Osteocyte (in vitro differentiated cells): ENCODE data around the gene ANKFN1. TPM values are rescaled to one million over a fixed set of nuclear protein-coding genes. Genes with fewer than 3 reads are reported as not detected.

ENCODE experiments used
- DNase-seq: peaks from one replicate; pipeline ENCODE4 v3.0.0; 2021; ENCODE audit warnings: mixed read lengths; ENCODE audit not compliant: unreplicated experiment; ENCODE audit errors: extremely low spot score
- H3K27ac Mint-ChIP-seq: one replicate; pipeline ENCODE4 v1.8.0; 2021; ENCODE audit warnings: mild to moderate bottlenecking, mixed read lengths; ENCODE audit not compliant: unreplicated experiment
- H3K27me3 Mint-ChIP-seq: one replicate; pipeline ENCODE4 v1.8.0; 2021; ENCODE audit warnings: mixed read lengths; ENCODE audit not compliant: unreplicated experiment
- H3K36me3 Mint-ChIP-seq: one replicate; pipeline ENCODE4 v1.8.0; 2021; ENCODE audit warnings: mixed read lengths; ENCODE audit not compliant: unreplicated experiment
- H3K4me1 Mint-ChIP-seq: one replicate; pipeline ENCODE4 v1.8.0; 2021; ENCODE audit warnings: mixed read lengths; ENCODE audit not compliant: unreplicated experiment
- H3K4me3 Mint-ChIP-seq: one replicate; pipeline ENCODE4 v1.8.0; 2021; ENCODE audit warnings: mild to moderate bottlenecking, moderate library complexity, mixed read lengths; ENCODE audit not compliant: unreplicated experiment
- H3K9me3 Mint-ChIP-seq: one replicate; pipeline ENCODE4 v1.8.0; 2021; ENCODE audit warnings: mixed read lengths; ENCODE audit not compliant: unreplicated experiment
- CTCF ChIP-seq: fragments of 200-600 bp; sonication (generic); IDR thresholded peaks from 2 replicates; pipeline ENCODE4 v1.5.0; 2021; ENCODE audit warnings: antibody characterized with exemption, mild to moderate bottlenecking, moderate library complexity
- total RNA-seq: library from RNA; stranded (reverse); gene quantifications from 2 replicates; pipeline ENCODE4 v1.2.1, GENCODE V29; 2021

ANKFN1 gene
- total RNA-seq, 1 donor from 2014 or later: not detected

- DNase-seq: no peak
- Mint-ChIP-seq H3K27me3 (no peaks in the 10 kb centered on the region), H3K9me3 (peaks cover 6% of the 10 kb centered on the region), H3K27ac (no peak overlapping the region), H3K36me3 (no peaks in the 10 kb centered on the region), H3K4me1 (no peaks in the 10 kb centered on the region), H3K4me3 (no peak overlapping the region)
- TF ChIP-seq CTCF: no peak
These were observed 391.8 kb downstream of the ANKFN1 start for GRCh38 chr17:56545106-56545505.

DNA sequence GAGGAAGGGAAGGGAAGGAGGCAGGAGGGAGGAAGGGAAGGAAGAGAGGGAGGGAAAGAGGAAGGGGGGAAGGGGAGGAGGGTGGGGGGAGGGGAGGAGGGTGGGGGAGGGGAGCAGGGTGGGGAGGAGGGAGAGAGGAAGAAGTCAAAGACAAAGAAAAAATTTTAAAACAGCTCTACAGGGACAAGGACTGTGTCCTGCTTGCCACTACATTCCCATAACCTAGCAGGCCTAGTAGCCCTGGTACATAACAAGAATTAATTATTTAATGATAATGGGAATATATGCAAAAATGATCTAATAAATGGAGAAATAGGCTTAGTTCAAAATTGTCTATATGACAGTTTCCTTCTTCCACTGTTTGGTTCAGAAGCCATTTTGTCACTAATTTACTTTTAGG lies 392.7 kb downstream of the ANKFN1 start:
- TF ChIP-seq CTCF: no peak

DNA sequence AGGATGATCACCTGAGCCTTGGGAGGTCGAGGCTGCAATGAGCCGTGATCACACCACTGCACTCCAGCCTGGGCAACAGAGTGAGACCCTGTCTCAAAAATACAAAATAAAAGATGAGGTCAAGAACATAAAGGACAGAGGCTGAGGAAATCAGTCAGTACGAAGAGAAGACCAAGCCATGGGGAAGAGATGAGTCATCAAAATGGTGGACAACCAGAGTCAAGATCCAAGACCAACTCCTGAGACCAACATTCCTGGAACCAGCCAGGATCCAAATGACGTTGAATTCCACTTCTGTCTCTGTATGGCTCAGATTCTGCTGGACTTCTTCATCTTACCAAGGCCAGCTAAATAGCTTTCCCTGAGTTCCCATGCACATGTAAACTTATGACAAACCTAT lies 395.4 kb downstream of the ANKFN1 start:
- Mint-ChIP-seq H3K27ac (no peak overlapping the region), H3K4me3 (no peak overlapping the region), H3K27me3 (no peaks in the 10 kb centered on the region), H3K36me3 (no peaks in the 10 kb centered on the region), H3K9me3 (peaks cover 11% of the 10 kb centered on the region), H3K4me1 (no peaks in the 10 kb centered on the region)
- TF ChIP-seq CTCF: no peak
- DNase-seq: no peak

More for the DNA sequence above, 392.7 kb downstream of the ANKFN1 start:
- H3K4me1 Mint-ChIP-seq: no peaks in the 10 kb centered on the region
- peaks cover 11% of the 10 kb centered on the region for H3K9me3 Mint-ChIP-seq
- H3K27ac Mint-ChIP-seq: no peak overlapping the region
- no peaks in the 10 kb centered on the region for H3K27me3 Mint-ChIP-seq
- no peak overlapping the region for H3K4me3 Mint-ChIP-seq
- DNase-seq: no peak
- H3K36me3 Mint-ChIP-seq: no peaks in the 10 kb centered on the region

GRCh38 chr17:56549501-56549900 lies 396.2 kb downstream of the ANKFN1 start:
- no peaks in the 10 kb centered on the region for H3K4me1 Mint-ChIP-seq

DNA sequence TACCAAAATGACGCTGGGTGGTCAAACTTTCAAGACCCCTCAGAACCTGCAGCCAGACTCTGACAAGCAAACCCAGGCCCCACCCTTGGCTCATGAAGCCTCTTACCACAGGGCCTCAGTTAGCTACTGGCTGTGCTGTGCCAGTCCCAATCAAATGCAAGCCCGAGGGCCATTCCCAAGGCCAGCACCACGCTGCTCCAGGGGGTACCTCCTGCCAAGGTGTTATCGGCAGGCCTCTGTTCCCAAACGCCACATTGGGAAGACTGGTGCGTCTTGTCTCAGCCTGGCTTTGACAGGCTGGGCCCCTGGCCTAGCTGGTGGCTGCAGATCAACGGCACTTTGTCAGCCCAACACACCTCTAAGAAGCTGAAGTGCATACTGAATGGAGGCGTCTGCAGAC lies 404.4 kb downstream of the ANKFN1 start:
- no peaks in the 10 kb centered on the region for H3K36me3 Mint-ChIP-seq
- TF ChIP-seq CTCF: no peak
- no peak for DNase-seq

More at GRCh38 chr17:56549501-56549900, 396.2 kb downstream of the ANKFN1 start:
- H3K9me3 Mint-ChIP-seq: peaks cover 11% of the 10 kb centered on the region
- H3K27ac Mint-ChIP-seq: no peak overlapping the region
- no peak for TF ChIP-seq CTCF
- no peaks in the 10 kb centered on the region for H3K27me3 Mint-ChIP-seq
- no peak for DNase-seq
- H3K4me3 Mint-ChIP-seq: no peak overlapping the region
- no peaks in the 10 kb centered on the region for H3K36me3 Mint-ChIP-seq

More for the DNA sequence above, 404.4 kb downstream of the ANKFN1 start:
- H3K27me3 Mint-ChIP-seq: no peaks in the 10 kb centered on the region
- no peak overlapping the region for H3K4me3 Mint-ChIP-seq
- H3K4me1 Mint-ChIP-seq: no peaks in the 10 kb centered on the region
- no peaks in the 10 kb centered on the region for H3K9me3 Mint-ChIP-seq
- H3K27ac Mint-ChIP-seq: no peak overlapping the region
